Hepatic stellate cell (primary cell): ENCODE measurements around the gene DCLK1.

Experiments used
- DNase-seq: peaks from one replicate; pipeline ENCODE4 v3.0.0; 2011; ENCODE audit warnings: low spot score

DCLK1 gene

GRCh38 chr13:36038785-36039555 lies 92.2 kb downstream of the DCLK1 start:
- DNase-seq: no peak

- no peak for DNase-seq
Observed at GRCh38 chr13:36033035-36033434, 98.1 kb downstream of the DCLK1 start.

GRCh38 chr13:36031490-36031889 lies 99.7 kb downstream of the DCLK1 start:
- no peak for DNase-seq

- DNase-seq: peak; percentile 14
Observed at GRCh38 chr13:36030670-36031331, 100.4 kb downstream of the DCLK1 start.

GRCh38 chr13:36029166-36029565 lies 102.0 kb downstream of the DCLK1 start:
- peak; percentile 16 for DNase-seq

- DNase-seq: no peak
Observed at GRCh38 chr13:36028359-36029025, 102.7 kb downstream of the DCLK1 start.

GRCh38 chr13:36026531-36026930 lies 104.7 kb downstream of the DCLK1 start:
- DNase-seq: no peak

- no peak for DNase-seq
Observed at GRCh38 chr13:36014763-36015162, 116.4 kb downstream of the DCLK1 start.

- DNase-seq: no peak
Observed at GRCh38 chr13:36006894-36007675, 124.1 kb downstream of the DCLK1 start.

- DNase-seq: no peak
Observed at GRCh38 chr13:36006347-36006746, 124.8 kb downstream of the DCLK1 start.

- DNase-seq: no peak
Observed at GRCh38 chr13:36001561-36001960, 129.6 kb downstream of the DCLK1 start.

- no peak for DNase-seq
Observed at GRCh38 chr13:36000028-36000427, 131.2 kb downstream of the DCLK1 start.

GRCh38 chr13:35996360-35996759 lies 134.8 kb downstream of the DCLK1 start:
- DNase-seq: no peak

- DNase-seq: no peak
Observed at GRCh38 chr13:35995136-35995535, 136.0 kb downstream of the DCLK1 start.

GRCh38 chr13:35994131-35994966 lies 136.8 kb downstream of the DCLK1 start:
- no peak for DNase-seq

- no peak for DNase-seq
Observed at GRCh38 chr13:35993686-35994085, 137.5 kb downstream of the DCLK1 start.

- DNase-seq: no peak
Observed at GRCh38 chr13:35992964-35993363, 138.2 kb downstream of the DCLK1 start.

- DNase-seq: no peak
Observed at GRCh38 chr13:35990196-35990595, 141.0 kb downstream of the DCLK1 start.

- no peak for DNase-seq
Observed at GRCh38 chr13:35988648-35989081, 142.5 kb downstream of the DCLK1 start.

GRCh38 chr13:35987572-35988513 lies 143.3 kb downstream of the DCLK1 start:
- no peak for DNase-seq
